ENCODE measurements around the gene KCND3.

Gene KCND3

GRCh38 chr1:111882559-111882958 is 106.9 kb downstream of the KCND3 start:
- H3K27ac ChIP-seq (ENCODE audit: low read depth, low read length): no peak overlapping the region
- H3F3A ChIP-seq (ENCODE audit: control insufficient read depth, insufficient read depth): no peaks in the 10 kb centered on the region
- H3K27me3 ChIP-seq (ENCODE audit: control insufficient read depth, low read length): no peaks in the 10 kb centered on the region
- H3K4me2 ChIP-seq (ENCODE audit: low read length): no peak overlapping the region
- no peaks in the 10 kb centered on the region for H3K79me2 ChIP-seq (ENCODE audit: control insufficient read depth, low read length)
- H4K20me1 ChIP-seq (ENCODE audit: control insufficient read depth, insufficient read depth, low read depth, low read length): no peaks in the 10 kb centered on the region
- no peak overlapping the region for H3K4me3 ChIP-seq (ENCODE audit: low read length)
- no peaks in the 10 kb centered on the region for H3K4me1 ChIP-seq (ENCODE audit: control insufficient read depth, low read length)
- no peaks in the 10 kb centered on the region for H3K9me3 ChIP-seq (ENCODE audit: control insufficient read depth, insufficient read depth, low read length)
- H3K9me2 ChIP-seq (replicated peaks; ENCODE audit: control insufficient read depth, low read length): no peaks in the 10 kb centered on the region
- TF ChIP-seq CTCF (IDR thresholded peaks at IDR 0.05; ENCODE audit: low read depth, low read length, poor library complexity, severe bottlenecking) (no peak), EZH2phosphoT487 (IDR thresholded peaks at IDR 0.05; ENCODE audit: borderline replicate concordance, low read length) (no peak)
- no peaks in the 10 kb centered on the region for H3K36me3 ChIP-seq (ENCODE audit: control insufficient read depth, low read length)

- Histone ChIP-seq H3K4me3 (ENCODE audit: low read length) (no peak overlapping the region), H4K20me1 (ENCODE audit: control insufficient read depth, insufficient read depth, low read depth, low read length) (no peaks in the 10 kb centered on the region), H3K9me3 (ENCODE audit: control insufficient read depth, insufficient read depth, low read length) (no peaks in the 10 kb centered on the region), H3K4me2 (ENCODE audit: low read length) (no peak overlapping the region), H3K27me3 (ENCODE audit: control insufficient read depth, low read length) (no peaks in the 10 kb centered on the region), H3K4me1 (ENCODE audit: control insufficient read depth, low read length) (no peaks in the 10 kb centered on the region), H3K27ac (ENCODE audit: low read depth, low read length) (no peak overlapping the region), H3F3A (ENCODE audit: control insufficient read depth, insufficient read depth) (no peaks in the 10 kb centered on the region), H3K79me2 (ENCODE audit: control insufficient read depth, low read length) (no peaks in the 10 kb centered on the region), H3K36me3 (ENCODE audit: control insufficient read depth, low read length) (no peaks in the 10 kb centered on the region), H3K9me2 (replicated peaks; ENCODE audit: control insufficient read depth, low read length) (no peaks in the 10 kb centered on the region)
- no peak for TF ChIP-seq CTCF (IDR thresholded peaks at IDR 0.05; ENCODE audit: low read depth, low read length, poor library complexity, severe bottlenecking)
- no peak for TF ChIP-seq EZH2phosphoT487 (IDR thresholded peaks at IDR 0.05; ENCODE audit: borderline replicate concordance, low read length)
Observed at GRCh38 chr1:111880881-111881837, 108.3 kb downstream of the KCND3 start.

- no peak overlapping the region for H3K27ac ChIP-seq (ENCODE audit: low read depth, low read length)
- no peaks in the 10 kb centered on the region for H3K9me3 ChIP-seq (ENCODE audit: control insufficient read depth, insufficient read depth, low read length)
- H3K4me2 ChIP-seq (ENCODE audit: low read length): no peak overlapping the region
- peaks cover 14% of the 10 kb centered on the region for H3K27me3 ChIP-seq (ENCODE audit: control insufficient read depth, low read length)
- TF ChIP-seq CTCF (IDR thresholded peaks at IDR 0.05; ENCODE audit: low read depth, low read length, poor library complexity, severe bottlenecking) (no peak), EZH2phosphoT487 (IDR thresholded peaks at IDR 0.05; ENCODE audit: borderline replicate concordance, low read length) (no peak)
- H4K20me1 ChIP-seq (ENCODE audit: control insufficient read depth, insufficient read depth, low read depth, low read length): no peaks in the 10 kb centered on the region
- H3K9me2 ChIP-seq (replicated peaks; ENCODE audit: control insufficient read depth, low read length): no peaks in the 10 kb centered on the region
- H3K4me3 ChIP-seq (ENCODE audit: low read length): no peak overlapping the region
- H3K4me1 ChIP-seq (ENCODE audit: control insufficient read depth, low read length): no peaks in the 10 kb centered on the region
- no peaks in the 10 kb centered on the region for H3K79me2 ChIP-seq (ENCODE audit: control insufficient read depth, low read length)
- no peaks in the 10 kb centered on the region for H3F3A ChIP-seq (ENCODE audit: control insufficient read depth, insufficient read depth)
- no peaks in the 10 kb centered on the region for H3K36me3 ChIP-seq (ENCODE audit: control insufficient read depth, low read length)
Observed at GRCh38 chr1:111879081-111879480, 110.4 kb downstream of the KCND3 start.
